ENCODE results near the gene FCN1. TPM values are rescaled to one million over a fixed set of nuclear protein-coding genes. Genes with fewer than 3 reads are reported as not detected.

The FCN1 gene
- total RNA-seq, 4 donors from 2014 or later: 1.3 to 26.0 (median 1.8) TPM

DNA sequence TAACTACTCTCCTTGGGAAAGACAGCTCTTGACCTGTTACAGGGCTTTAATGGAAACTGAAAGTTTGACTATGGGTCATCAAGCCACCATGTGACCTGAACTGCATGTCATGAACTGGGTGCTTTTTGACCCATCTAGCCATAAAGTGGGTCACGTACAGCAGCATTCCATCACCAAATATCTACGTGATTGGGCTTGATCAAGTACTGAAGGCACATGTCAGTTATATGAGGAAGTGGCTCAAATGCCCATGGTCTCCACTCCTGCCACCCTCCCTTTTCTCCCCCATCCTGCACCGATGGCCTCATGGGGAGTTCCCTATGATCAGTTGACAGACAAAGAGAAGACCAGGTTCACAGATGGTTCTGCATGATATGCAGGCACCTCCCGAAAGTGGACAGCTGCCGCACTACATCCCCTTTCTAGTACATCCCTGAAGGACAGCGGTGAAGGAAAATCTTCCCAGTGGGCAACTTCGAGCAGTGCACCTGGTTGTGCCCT lies 7.3 kb upstream of the FCN1 start:
- peaks cover 0 to 24% (median 0%) of the 10 kb centered on the region in 4 donors for H3K27me3 ChIP-seq
- no peak overlapping the region for H3K4me3 ChIP-seq
- no peak for DNase-seq (ENCODE audit: extremely low spot score)
- WGBS: 73% methylated on average over 7 of the region's 7 CpGs
- H3K27ac ChIP-seq (replicated peaks in 1 of 4): no peak overlapping the region
- TF ChIP-seq POLR2AphosphoS5 (IDR thresholded peaks at IDR 0.05): no peak
- TF ChIP-seq, protein P1, sequence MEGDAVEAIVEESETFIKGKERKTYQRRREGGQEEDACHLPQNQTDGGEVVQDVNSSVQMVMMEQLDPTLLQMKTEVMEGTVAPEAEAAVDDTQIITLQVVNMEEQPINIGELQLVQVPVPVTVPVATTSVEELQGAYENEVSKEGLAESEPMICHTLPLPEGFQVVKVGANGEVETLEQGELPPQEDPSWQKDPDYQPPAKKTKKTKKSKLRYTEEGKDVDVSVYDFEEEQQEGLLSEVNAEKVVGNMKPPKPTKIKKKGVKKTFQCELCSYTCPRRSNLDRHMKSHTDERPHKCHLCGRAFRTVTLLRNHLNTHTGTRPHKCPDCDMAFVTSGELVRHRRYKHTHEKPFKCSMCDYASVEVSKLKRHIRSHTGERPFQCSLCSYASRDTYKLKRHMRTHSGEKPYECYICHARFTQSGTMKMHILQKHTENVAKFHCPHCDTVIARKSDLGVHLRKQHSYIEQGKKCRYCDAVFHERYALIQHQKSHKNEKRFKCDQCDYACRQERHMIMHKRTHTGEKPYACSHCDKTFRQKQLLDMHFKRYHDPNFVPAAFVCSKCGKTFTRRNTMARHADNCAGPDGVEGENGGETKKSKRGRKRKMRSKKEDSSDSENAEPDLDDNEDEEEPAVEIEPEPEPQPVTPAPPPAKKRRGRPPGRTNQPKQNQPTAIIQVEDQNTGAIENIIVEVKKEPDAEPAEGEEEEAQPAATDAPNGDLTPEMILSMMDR (IDR thresholded peaks at IDR 0.05): no peak
- TF ChIP-seq POLR2A (IDR thresholded peaks at IDR 0.05; ENCODE audit: low read depth): no peak
- TF ChIP-seq EP300 (IDR thresholded peaks at IDR 0.05): no peak
- intact Hi-C loops (cut with DNase I): no loop called here
- H3K9me3 ChIP-seq: peaks cover 0 to 5% (median 2%) of the 10 kb centered on the region in 4 donors
- H3K36me3 ChIP-seq: no peaks in the 10 kb centered on the region
- H3K4me1 ChIP-seq: peaks cover 0 to 7% (median 0%) of the 10 kb centered on the region in 4 donors

DNA sequence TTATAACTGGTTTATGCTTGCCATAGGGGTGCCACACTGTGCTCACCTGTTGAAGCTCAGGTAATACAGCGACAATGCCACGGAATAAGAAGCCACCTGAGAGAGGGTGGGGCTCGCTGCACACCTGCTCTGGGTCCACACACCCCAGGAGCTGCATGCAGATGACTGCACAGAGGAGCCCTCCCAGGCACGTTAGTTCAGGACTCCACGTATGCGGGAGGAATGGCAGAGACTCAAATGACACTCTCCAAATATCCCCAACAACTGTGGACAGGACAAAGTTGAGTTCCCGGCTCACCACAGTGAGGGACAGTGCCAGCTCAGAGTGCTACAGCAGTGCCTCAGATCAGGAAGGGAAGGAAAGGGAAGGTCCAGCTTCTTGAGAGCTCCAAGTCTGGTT lies 5.8 kb upstream of the FCN1 start:
- 85% methylated on average over 7 of the region's 7 CpGs for WGBS
- intact Hi-C loops (cut with DNase I): no loop called here
- no peak for DNase-seq (ENCODE audit: extremely low spot score)
- TF ChIP-seq, protein P1 (IDR thresholded peaks at IDR 0.05): no peak
- no peak for TF ChIP-seq POLR2AphosphoS5 (IDR thresholded peaks at IDR 0.05)
- TF ChIP-seq EP300 (IDR thresholded peaks at IDR 0.05): no peak
- no peak for TF ChIP-seq POLR2A (IDR thresholded peaks at IDR 0.05; ENCODE audit: low read depth)
- H3K36me3 ChIP-seq: no peaks in the 10 kb centered on the region
- H3K27ac ChIP-seq (replicated peaks in 1 of 4): no peak overlapping the region
- H3K27me3 ChIP-seq: peaks cover 0 to 19% (median 0%) of the 10 kb centered on the region in 4 donors
- H3K9me3 ChIP-seq: peaks cover 0 to 21% (median 8%) of the 10 kb centered on the region in 4 donors
- peaks cover 0 to 3% (median 0%) of the 10 kb centered on the region in 4 donors for H3K4me1 ChIP-seq
- no peak overlapping the region for H3K4me3 ChIP-seq

DNA sequence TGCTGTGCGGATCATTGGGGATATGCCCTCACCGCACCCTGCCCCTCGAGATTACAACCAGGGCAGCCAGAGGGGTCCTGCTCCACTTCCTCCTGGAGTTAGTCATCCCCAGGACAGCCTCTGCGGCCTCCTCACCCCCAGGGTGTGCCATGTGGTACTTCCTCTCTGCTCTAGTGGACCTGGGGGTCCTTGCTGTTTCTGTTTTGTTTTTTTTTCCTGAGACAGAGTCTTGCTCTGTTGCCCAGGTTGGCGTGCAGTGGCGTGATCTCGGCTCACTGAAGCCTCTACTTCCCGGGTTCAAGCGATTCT lies 5.2 kb upstream of the FCN1 start:
- no peak overlapping the region for H3K4me3 ChIP-seq
- no peak for DNase-seq (ENCODE audit: extremely low spot score)
- TF ChIP-seq, protein P1 (IDR thresholded peaks at IDR 0.05): no peak
- no peak for TF ChIP-seq POLR2AphosphoS5 (IDR thresholded peaks at IDR 0.05)
- TF ChIP-seq EP300 (IDR thresholded peaks at IDR 0.05): no peak
- no peak for TF ChIP-seq POLR2A (IDR thresholded peaks at IDR 0.05; ENCODE audit: low read depth)
- peaks cover 0 to 22% (median 0%) of the 10 kb centered on the region in 4 donors for H3K27me3 ChIP-seq
- peaks cover 0 to 23% (median 8%) of the 10 kb centered on the region in 4 donors for H3K9me3 ChIP-seq
- H3K27ac ChIP-seq (replicated peaks in 1 of 4): no peak overlapping the region
- intact Hi-C loops (cut with DNase I): no loop called here
- WGBS: 82% methylated on average over 9 of the region's 9 CpGs
- no peaks in the 10 kb centered on the region for H3K4me1 ChIP-seq
- no peaks in the 10 kb centered on the region for H3K36me3 ChIP-seq

DNA sequence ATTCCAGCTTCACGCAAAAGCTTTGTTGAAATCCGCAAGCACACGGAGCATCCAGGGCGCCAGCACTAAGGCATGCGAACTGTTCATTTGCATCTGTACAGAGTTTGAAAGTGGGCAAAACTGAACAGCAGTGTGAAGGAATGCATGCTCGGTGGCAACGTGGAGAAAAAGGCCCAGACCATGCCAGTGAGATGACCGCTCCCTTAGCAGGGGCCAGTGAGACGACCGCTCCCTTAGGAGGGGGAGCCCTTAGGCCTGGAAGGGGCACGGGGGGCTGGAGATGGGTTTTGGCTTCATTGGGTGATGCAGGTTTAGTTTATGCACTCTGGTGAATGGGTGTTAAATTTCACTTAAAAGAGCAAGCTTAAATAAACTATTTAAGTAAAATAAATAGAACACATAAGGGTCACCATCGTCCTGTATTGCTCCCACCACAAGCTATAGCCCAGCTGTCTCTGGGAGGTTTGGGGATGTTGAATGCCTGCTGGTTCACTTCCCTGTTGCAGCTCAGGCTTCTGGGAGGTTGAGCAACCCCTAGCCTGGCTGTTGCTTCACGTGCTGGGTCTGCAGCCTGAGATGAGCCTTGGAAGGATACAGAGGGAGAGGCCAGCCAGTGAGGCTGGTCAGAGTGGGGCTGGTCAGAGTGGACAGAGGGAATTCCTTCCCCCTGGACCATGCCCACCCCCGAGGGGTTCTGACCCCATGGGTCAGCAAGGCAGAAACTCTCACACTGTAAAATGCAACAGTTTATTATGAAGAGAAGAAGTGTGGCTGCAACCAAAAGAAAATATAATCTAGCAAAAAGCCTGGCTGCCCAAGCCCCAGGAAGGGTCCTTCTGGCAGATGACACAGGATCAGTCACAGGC lies 4.6 kb upstream of the FCN1 start:
- peaks cover 0 to 27% (median 0%) of the 10 kb centered on the region in 4 donors for H3K27me3 ChIP-seq

More for the DNA sequence above, 4.6 kb upstream of the FCN1 start:
- TF ChIP-seq POLR2A (IDR thresholded peaks at IDR 0.05; ENCODE audit: low read depth) (no peak), POLR2AphosphoS5 (IDR thresholded peaks at IDR 0.05) (no peak), EP300 (IDR thresholded peaks at IDR 0.05) (no peak)
- TF ChIP-seq, protein P1 (IDR thresholded peaks at IDR 0.05): no peak
- Histone ChIP-seq H3K4me3 (no peak overlapping the region), H3K9me3 (peaks cover 0 to 23% (median 8%) of the 10 kb centered on the region in 4 donors), H3K27ac (replicated peaks in 1 of 4) (no peak overlapping the region), H3K36me3 (no peaks in the 10 kb centered on the region), H3K4me1 (no peaks in the 10 kb centered on the region)
- no peak for DNase-seq (ENCODE audit: extremely low spot score)
- 59% methylated on average over 13 of the region's 14 CpGs for whole genome bisulfite sequencing
- intact Hi-C loops (cut with DNase I): no loop called here

Data from esophagus muscularis mucosa (tissue), 4 donors.